ENCODE results near the gene SNCG. TPM values are rescaled to one million over a fixed set of nuclear protein-coding genes. Genes with fewer than 3 reads are reported as not detected.
"Not testable (repeated sequence)": the region's sequence is repeated elsewhere in the genome, so short reads cannot be mapped to it uniquely, and the experiment has no call there.

SNCG gene
- total RNA-seq, 1 experiment from 2014 or later, result 61.1 TPM

GRCh38 chr10:86999802-87000403, 41.5 kb downstream of the SNCG start:
- H2AFZ ChIP-seq (ENCODE audit: low read depth, low read length, poor library complexity, severe bottlenecking); H3K4me2 ChIP-seq (ENCODE audit: low read length); H3K4me3 ChIP-seq (replicated peaks in 1 of 2; ENCODE audit: low read depth in 1 of 2, low read length in 2 of 2); H3K9ac ChIP-seq (ENCODE audit: low read length); H3K79me2 ChIP-seq (ENCODE audit: insufficient read depth, low read length); H3K27ac ChIP-seq (ENCODE audit: low read depth, low read length); BruUV-seq (replicated peaks); RAD21 ChIA-PET (ENCODE audit: low non-redundant PET in 1 of 2, low total read pairs in 2 of 2, uncharacterized antibody in 2 of 2, unreplicated experiment in 2 of 2); CTCF ChIA-PET; H3K27me3 ChIP-seq (ENCODE audit: insufficient read depth, low read length); H4K20me1 ChIP-seq (ENCODE audit: insufficient read depth); H3K36me3 ChIP-seq (ENCODE audit: control insufficient read depth in 1 of 2, insufficient read depth in 2 of 2, low read length in 2 of 2); POLR2A ChIA-PET; H3K9me3 ChIP-seq (ENCODE audit: control insufficient read depth in 1 of 2, insufficient read depth in 1 of 2, low read depth in 1 of 2, low read length in 2 of 2); ATAC-seq; intact Hi-C loops (cut with micrococcal nuclease); H3K9me2 ChIP-seq (ENCODE audit: insufficient read depth); DNase-seq (ENCODE audit: low read depth, low spot score); H3K4me1 ChIP-seq (ENCODE audit: control insufficient read depth in 1 of 2, insufficient read depth in 2 of 2, low read length in 2 of 2): not testable (repeated sequence)

DNA sequence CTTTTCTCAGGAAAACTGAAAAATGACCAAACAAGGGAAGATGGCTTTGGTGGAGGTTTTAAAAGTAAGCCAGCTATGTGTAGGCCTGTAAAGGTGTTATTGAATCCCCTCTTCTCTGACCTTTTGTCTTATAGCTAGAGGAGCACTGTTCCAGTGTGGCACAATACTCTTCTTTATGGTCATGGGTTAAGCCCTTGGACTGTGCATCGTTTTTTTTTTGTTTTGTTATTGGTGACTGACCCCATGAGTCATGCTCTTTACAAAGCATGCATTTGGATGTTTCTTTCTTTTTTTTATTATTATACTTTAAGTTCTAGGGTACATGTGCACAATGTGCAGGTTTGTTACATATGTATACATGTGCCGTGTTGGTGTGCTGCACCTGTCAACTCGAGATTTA, 42.1 kb downstream of the SNCG start:
- Histone ChIP-seq H2AFZ (ENCODE audit: low read depth, low read length, poor library complexity, severe bottlenecking) (no peak overlapping the region), H3K27me3 (ENCODE audit: insufficient read depth, low read length) (no peaks in the 10 kb centered on the region), H3K9me2 (ENCODE audit: insufficient read depth) (no peaks in the 10 kb centered on the region), H4K20me1 (ENCODE audit: insufficient read depth) (no peaks in the 10 kb centered on the region), H3K27ac (ENCODE audit: low read depth, low read length) (no peak overlapping the region), H3K4me3 (replicated peaks in 1 of 2; ENCODE audit: low read depth in 1 of 2, low read length in 2 of 2) (no peak overlapping the region), H3K79me2 (ENCODE audit: insufficient read depth, low read length) (no peaks in the 10 kb centered on the region), H3K9me3 (ENCODE audit: control insufficient read depth in 1 of 2, insufficient read depth in 1 of 2, low read depth in 1 of 2, low read length in 2 of 2) (no peaks in the 10 kb centered on the region), H3K36me3 (ENCODE audit: control insufficient read depth in 1 of 2, insufficient read depth in 2 of 2, low read length in 2 of 2) (no peaks in the 10 kb centered on the region), H3K4me1 (ENCODE audit: control insufficient read depth in 1 of 2, insufficient read depth in 2 of 2, low read length in 2 of 2) (no peaks in the 10 kb centered on the region; a peak in 1 of 4 replicates), H3K9ac (ENCODE audit: low read length) (no peak overlapping the region), H3K4me2 (ENCODE audit: low read length) (no peak overlapping the region)
- POLR2A ChIA-PET, result no interaction called here
- intact Hi-C loops (cut with micrococcal nuclease), result no loop called here
- RAD21 ChIA-PET (ENCODE audit: low non-redundant PET in 1 of 2, low total read pairs in 2 of 2, uncharacterized antibody in 2 of 2, unreplicated experiment in 2 of 2), result no interaction called here
- BruUV-seq (replicated peaks), result no TSS peak
- CTCF ChIA-PET, result no interaction called here
- DNase-seq (ENCODE audit: low read depth, low spot score), result no peak
- no peak for ATAC-seq
- no peak for TF ChIP-seq YY1 (IDR thresholded peaks at IDR 0.05; ENCODE audit: extremely low read depth, insufficient replicate concordance, low read depth, low read length)
- no peak for TF ChIP-seq JUND (IDR thresholded peaks at IDR 0.05)
- no peak for TF ChIP-seq POLR2A (IDR thresholded peaks at IDR 0.05; ENCODE audit: borderline replicate concordance, extremely low read depth, insufficient read depth, insufficient read length)
- no peak for TF ChIP-seq POLR2AphosphoS5 (IDR thresholded peaks at IDR 0.05; ENCODE audit: low read depth, low read length)
- no peak for TF ChIP-seq TCF7L2 (IDR thresholded peaks at IDR 0.05; ENCODE audit: borderline replicate concordance, extremely low read depth, insufficient read depth, insufficient read length)
- TF ChIP-seq ZBTB33 (IDR thresholded peaks at IDR 0.05; ENCODE audit: extremely low read depth, insufficient replicate concordance, low read length), result no peak
- no peak for TF ChIP-seq CEBPB (IDR thresholded peaks at IDR 0.05; ENCODE audit: low read depth)
- TF ChIP-seq, protein P1, sequence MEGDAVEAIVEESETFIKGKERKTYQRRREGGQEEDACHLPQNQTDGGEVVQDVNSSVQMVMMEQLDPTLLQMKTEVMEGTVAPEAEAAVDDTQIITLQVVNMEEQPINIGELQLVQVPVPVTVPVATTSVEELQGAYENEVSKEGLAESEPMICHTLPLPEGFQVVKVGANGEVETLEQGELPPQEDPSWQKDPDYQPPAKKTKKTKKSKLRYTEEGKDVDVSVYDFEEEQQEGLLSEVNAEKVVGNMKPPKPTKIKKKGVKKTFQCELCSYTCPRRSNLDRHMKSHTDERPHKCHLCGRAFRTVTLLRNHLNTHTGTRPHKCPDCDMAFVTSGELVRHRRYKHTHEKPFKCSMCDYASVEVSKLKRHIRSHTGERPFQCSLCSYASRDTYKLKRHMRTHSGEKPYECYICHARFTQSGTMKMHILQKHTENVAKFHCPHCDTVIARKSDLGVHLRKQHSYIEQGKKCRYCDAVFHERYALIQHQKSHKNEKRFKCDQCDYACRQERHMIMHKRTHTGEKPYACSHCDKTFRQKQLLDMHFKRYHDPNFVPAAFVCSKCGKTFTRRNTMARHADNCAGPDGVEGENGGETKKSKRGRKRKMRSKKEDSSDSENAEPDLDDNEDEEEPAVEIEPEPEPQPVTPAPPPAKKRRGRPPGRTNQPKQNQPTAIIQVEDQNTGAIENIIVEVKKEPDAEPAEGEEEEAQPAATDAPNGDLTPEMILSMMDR (IDR thresholded peaks at IDR 0.05 in 2 of 3, conservative IDR thresholded peaks at IDR 0.05 in 1 of 3; ENCODE audit: borderline replicate concordance in 1 of 3, insufficient read depth in 1 of 3, low read depth in 2 of 3, low read length in 2 of 3), result no peak
- no peak for TF ChIP-seq SP1 (IDR thresholded peaks at IDR 0.05; ENCODE audit: low read depth)
- TF ChIP-seq ZFX (IDR thresholded peaks at IDR 0.05), result no peak
- TF ChIP-seq ELF1 (IDR thresholded peaks at IDR 0.05; ENCODE audit: borderline replicate concordance, low read depth), result no peak
- TF ChIP-seq EGR1 (IDR thresholded peaks at IDR 0.05; ENCODE audit: low read depth), result no peak
- no peak for TF ChIP-seq EZH2phosphoT487 (IDR thresholded peaks at IDR 0.05; ENCODE audit: borderline replicate concordance)

All from HCT116 (cell line).